ENCODE measurements around the gene LGALS9. TPM values are rescaled to one million over a fixed set of nuclear protein-coding genes. Genes with fewer than 3 reads are reported as not detected.
"Not testable (repeated sequence)": the region's sequence is repeated elsewhere in the genome, so short reads cannot be mapped to it uniquely, and the experiment has no call there.

LGALS9 gene
- total RNA-seq, 1 donor from 2014 or later, result 4.1 TPM

DNA sequence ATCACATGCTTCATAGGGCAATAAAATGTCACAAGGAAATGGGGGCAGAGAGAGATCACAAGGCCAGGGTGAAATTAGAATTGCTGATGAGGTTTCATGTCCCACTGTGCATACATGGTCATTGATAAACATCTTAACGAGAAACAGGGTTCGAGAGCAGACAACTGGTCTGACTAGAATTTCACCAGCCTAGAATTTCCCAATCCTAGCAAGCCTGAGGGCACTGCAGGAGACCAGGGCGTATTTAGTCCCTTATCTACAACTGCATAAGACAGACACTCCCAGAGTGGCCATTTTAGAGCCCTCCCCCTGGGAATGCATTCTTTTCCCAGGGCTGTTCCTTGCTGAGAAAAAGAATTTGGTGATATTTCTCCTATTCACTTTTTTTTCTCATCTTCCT lies 55.3 kb downstream of the LGALS9 start:
- DNase-seq (ENCODE audit: low spot score), result not testable (repeated sequence)

DNA sequence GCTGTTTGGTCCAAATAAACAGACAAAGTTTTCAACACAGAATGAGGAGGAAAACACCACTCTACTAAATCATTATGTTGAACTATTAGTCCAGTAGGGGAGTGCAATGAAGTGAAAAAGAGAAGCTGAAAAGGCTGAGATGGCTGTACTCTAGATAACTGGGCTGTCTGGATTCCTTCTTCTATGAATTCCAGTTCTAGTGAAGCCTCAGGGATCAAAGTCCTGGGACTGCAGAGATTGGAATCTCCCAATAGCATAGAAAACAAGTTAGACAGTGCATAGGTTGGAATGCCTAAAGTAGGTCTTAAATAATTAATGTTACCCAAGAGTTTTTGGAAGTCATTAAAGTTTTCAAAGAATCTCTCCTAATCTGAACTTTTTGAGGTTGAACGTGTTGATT lies 59.9 kb downstream of the LGALS9 start:
- no peak for DNase-seq (ENCODE audit: low spot score)

GRCh38 chr17:27695254-27695814 lies 64.3 kb downstream of the LGALS9 start:
- not testable (repeated sequence) for DNase-seq (ENCODE audit: low spot score)

Other genes with a start within 250 kb of the LGALS9 start
- gene KSR1, start 174.7 kb upstream of the LGALS9 start, total RNA-seq (ENCODE audit: insufficient read depth, low replicate concordance), result 43.1 TPM
- gene NOS2, start 169.3 kb downstream of the LGALS9 start, total RNA-seq (ENCODE audit: insufficient read depth, low replicate concordance), result not detected

Measured in umbilical cord (tissue), 2 donors.